HFF-Myc (cell line): ENCODE results near the gene CCDC183.

Experiments used
- DNase-seq: peaks from one replicate; pipeline ENCODE4 v3.0.0-alpha.2; 2011; ENCODE audit warnings: low read depth; ENCODE audit errors: extremely low read depth
- H3K4me3 ChIP-seq: replicated peaks from 2 replicates; pipeline ENCODE4 v1.5.1; 2011; ENCODE audit warnings: low read depth, mild to moderate bottlenecking, control low read depth, low read length
- CTCF ChIP-seq: IDR thresholded peaks from 2 replicates; pipeline ENCODE4 v1.5.1; 2012; ENCODE audit warnings: mild to moderate bottlenecking, low read depth, low read length, control low read depth; ENCODE audit errors: missing control alignments

The CCDC183 gene

GRCh38 chr9:136808075-136808805 is 12.1 kb downstream of the CCDC183 start:
- no peak for DNase-seq
- TF ChIP-seq CTCF, result no peak
- H3K4me3 ChIP-seq, result peak overlapping the region; percentile 53

- no peak for DNase-seq
- H3K4me3 ChIP-seq, result peak overlapping the region; percentile 53
- TF ChIP-seq CTCF, result no peak
Observed at GRCh38 chr9:136808806-136809158, 12.6 kb downstream of the CCDC183 start.

GRCh38 chr9:136814725-136815421 is 18.7 kb downstream of the CCDC183 start:
- DNase-seq, result no peak
- no peak for TF ChIP-seq CTCF
- no peak overlapping the region for H3K4me3 ChIP-seq

- H3K4me3 ChIP-seq, result no peak overlapping the region
- DNase-seq, result no peak
- no peak for TF ChIP-seq CTCF
Observed at GRCh38 chr9:136815422-136815782, 19.3 kb downstream of the CCDC183 start.

GRCh38 chr9:136820971-136821825 is 25.1 kb downstream of the CCDC183 start:
- DNase-seq, result no peak
- no peak for TF ChIP-seq CTCF
- H3K4me3 ChIP-seq, result no peak overlapping the region

- no peak overlapping the region for H3K4me3 ChIP-seq
- DNase-seq, result no peak
Observed at GRCh38 chr9:136821826-136822544, 25.8 kb downstream of the CCDC183 start.

More at GRCh38 chr9:136821826-136822544, 25.8 kb downstream of the CCDC183 start:
- TF ChIP-seq CTCF, result no peak
